HEK293 (cell line): ENCODE data around the gene EDC3.

Source experiments
- BCL11A ChIP-seq: fragments of 450-650 bp; formaldehyde crosslinking; IDR thresholded peaks from 2 replicates; pipeline ENCODE4 v1.5.1; 2016; ENCODE audit warnings: low read depth, missing biosample characterization, missing genetic modification characterization
- BCL6B ChIP-seq: fragments of 450-650 bp; formaldehyde crosslinking; IDR thresholded peaks from 2 replicates; pipeline ENCODE4 v1.5.1; 2017; ENCODE audit warnings: missing biosample characterization, missing genetic modification characterization
- HIC1 ChIP-seq: fragments of 450-650 bp; formaldehyde crosslinking; IDR thresholded peaks from 2 replicates; pipeline ENCODE4 v1.5.1; 2016; ENCODE audit warnings: missing biosample characterization, missing genetic modification characterization
- OVOL3 ChIP-seq: fragments of 450-650 bp; formaldehyde crosslinking; IDR thresholded peaks from 2 replicates; pipeline ENCODE4 v1.5.1; 2016; ENCODE audit warnings: missing biosample characterization, missing genetic modification characterization
- SCRT2 ChIP-seq: fragments of 450-650 bp; formaldehyde crosslinking; IDR thresholded peaks from 2 replicates; pipeline ENCODE4 v1.5.1; 2016; ENCODE audit warnings: missing biosample characterization, missing genetic modification characterization
- SP3 ChIP-seq: fragments of 450-650 bp; formaldehyde crosslinking; IDR thresholded peaks from 2 replicates; pipeline ENCODE4 v1.5.1; 2016; ENCODE audit warnings: missing biosample characterization, missing genetic modification characterization
- ZBTB11 ChIP-seq: fragments of 450-650 bp; formaldehyde crosslinking; conservative IDR thresholded peaks from 2 replicates; pipeline ENCODE4 v1.5.1; 2016; ENCODE audit warnings: low read depth, missing biosample characterization, missing genetic modification characterization
- ZBTB21 ChIP-seq: fragments of 450-650 bp; formaldehyde crosslinking; IDR thresholded peaks from 2 replicates; pipeline ENCODE4 v1.5.1; 2017; ENCODE audit warnings: missing biosample characterization, missing genetic modification characterization
- ZBTB26 ChIP-seq: fragments of 450-650 bp; formaldehyde crosslinking; optimal IDR thresholded peaks from 2 replicates; pipeline ENCODE3; 2016; ENCODE audit warnings: missing biosample characterization, mild to moderate bottlenecking, missing genetic modification characterization
- ZBTB49 ChIP-seq: fragments of 450-650 bp; formaldehyde crosslinking; IDR thresholded peaks from 2 replicates; pipeline ENCODE4 v1.5.1; 2016; ENCODE audit warnings: missing biosample characterization, missing genetic modification characterization, low read depth
- ZBTB8A ChIP-seq: fragments of 450-650 bp; formaldehyde crosslinking; IDR thresholded peaks from 2 replicates; pipeline ENCODE4 v1.5.1; 2016; ENCODE audit warnings: missing biosample characterization, missing genetic modification characterization
- ZFP69B ChIP-seq: fragments of 450-650 bp; formaldehyde crosslinking; IDR thresholded peaks from 2 replicates; pipeline ENCODE4 v1.5.1; 2016; ENCODE audit warnings: missing biosample characterization, missing genetic modification characterization
- ZNF146 ChIP-seq: fragments of 450-650 bp; formaldehyde crosslinking; IDR thresholded peaks from 2 replicates; pipeline ENCODE4 v1.5.1; 2016; ENCODE audit warnings: missing biosample characterization, missing genetic modification characterization
- ZNF157 ChIP-seq: fragments of 450-650 bp; formaldehyde crosslinking; IDR thresholded peaks from 2 replicates; pipeline ENCODE4 v1.5.1; 2016; ENCODE audit warnings: missing biosample characterization, missing genetic modification characterization
- ZNF16 ChIP-seq: fragments of 450-650 bp; formaldehyde crosslinking; IDR thresholded peaks from 2 replicates; pipeline ENCODE4 v1.5.1; 2016; ENCODE audit warnings: low read depth, missing biosample characterization, missing genetic modification characterization
- ZNF335 ChIP-seq: fragments of 450-650 bp; formaldehyde crosslinking; conservative IDR thresholded peaks from 2 replicates; pipeline ENCODE4 v1.5.1; 2016; ENCODE audit warnings: missing biosample characterization, missing genetic modification characterization
- ZNF501 ChIP-seq: fragments of 450-650 bp; formaldehyde crosslinking; IDR thresholded peaks from 2 replicates; pipeline ENCODE4 v1.5.1; 2016; ENCODE audit warnings: missing biosample characterization, missing genetic modification characterization
- ZNF548 ChIP-seq: fragments of 450-650 bp; formaldehyde crosslinking; IDR thresholded peaks from 2 replicates; pipeline ENCODE4 v1.5.1; 2016; ENCODE audit warnings: missing biosample characterization, missing genetic modification characterization
- ZNF626 ChIP-seq: fragments of 450-650 bp; sonication (Bioruptor Pico); formaldehyde crosslinking; IDR thresholded peaks from 2 replicates; pipeline ENCODE4 v1.5.1; 2018; ENCODE audit warnings: missing biosample characterization, missing genetic modification characterization, inconsistent platforms
- ZNF654 ChIP-seq: fragments of 450-650 bp; formaldehyde crosslinking; IDR thresholded peaks from 2 replicates; pipeline ENCODE4 v1.5.1; 2016; ENCODE audit warnings: low read depth, missing biosample characterization, missing genetic modification characterization
- ZNF768 ChIP-seq: fragments of 450-650 bp; formaldehyde crosslinking; IDR thresholded peaks from 2 replicates; pipeline ENCODE4 v1.5.1; 2018; ENCODE audit warnings: missing biosample characterization, mild to moderate bottlenecking, missing genetic modification characterization
- ZNF776 ChIP-seq: fragments of 450-650 bp; formaldehyde crosslinking; IDR thresholded peaks from 2 replicates; pipeline ENCODE4 v1.5.0; 2017; ENCODE audit warnings: missing biosample characterization, missing genetic modification characterization, borderline replicate concordance
- ZNF791 ChIP-seq: fragments of 450-650 bp; formaldehyde crosslinking; IDR thresholded peaks from 2 replicates; pipeline ENCODE4 v1.5.1; 2016; ENCODE audit warnings: missing biosample characterization, missing genetic modification characterization
- ZSCAN16 ChIP-seq: fragments of 450-650 bp; formaldehyde crosslinking; IDR thresholded peaks from 2 replicates; pipeline ENCODE4 v1.5.1; 2016; ENCODE audit warnings: missing biosample characterization, missing genetic modification characterization
- ZSCAN5A ChIP-seq: fragments of 450-650 bp; formaldehyde crosslinking; IDR thresholded peaks from 2 replicates; pipeline ENCODE4 v1.5.1; 2016; ENCODE audit warnings: missing biosample characterization, missing genetic modification characterization

EDC3 gene

GRCh38 chr15:74725845-74726773 is 30.3 kb upstream of the EDC3 start (continued):
- TF ChIP-seq ZBTB49 (tag by site-specific recombination) = no peak
- no peak for TF ChIP-seq ZBTB11
- peak; percentile 76 for TF ChIP-seq ZNF501 (tag by site-specific recombination)
- no peak for TF ChIP-seq ZSCAN5A (tag by site-specific recombination)
- peak; percentile 87 for TF ChIP-seq ZBTB26 (tag by site-specific recombination)
- no peak for TF ChIP-seq ZNF776 (tag by site-specific recombination)
- no peak for TF ChIP-seq BCL6B
- TF ChIP-seq HIC1 (tag by site-specific recombination) = peak; percentile 66; the same call in 1 of the 2 replicates
- no peak for TF ChIP-seq ZNF654
- TF ChIP-seq ZNF146 (tag by site-specific recombination) = no peak
- peak; percentile 53 for TF ChIP-seq SP3 (tag by site-specific recombination)
- TF ChIP-seq ZFP69B (tag by site-specific recombination) = peak; percentile 60
- TF ChIP-seq ZBTB21 (tag by site-specific recombination) = no peak
- TF ChIP-seq ZNF791 (tag by site-specific recombination) = no peak
- TF ChIP-seq ZNF548 (tag by site-specific recombination) = no peak; the same call in 1 of the 2 replicates
- no peak for TF ChIP-seq ZNF157 (tag by site-specific recombination)
- TF ChIP-seq ZNF335 (tag by site-specific recombination) = peak; percentile 99
- TF ChIP-seq ZBTB8A (tag by site-specific recombination) = peak; percentile 24
- TF ChIP-seq BCL11A (tag by site-specific recombination) = peak; percentile 79
- TF ChIP-seq ZNF768 = no peak
- TF ChIP-seq OVOL3 (tag by site-specific recombination) = no peak
- TF ChIP-seq ZNF16 (tag by site-specific recombination) = no peak
- no peak for TF ChIP-seq SCRT2 (tag by site-specific recombination)
- TF ChIP-seq ZSCAN16 (tag by site-specific recombination) = 0 out of 2 replicates have a peak, but pooled peaks have one; percentile 21
- TF ChIP-seq ZNF626 (tag by site-specific recombination) = no peak
